Right lobe of liver (tissue), 4 donors: ENCODE results near the gene RFX8.

ENCODE experiments used
- CTCF ChIP-seq, 4 donors: fragments of 200-600 bp in 3 of 4; fragments of 450-650 bp in 1 of 4; IDR thresholded peaks; one replicate each; pipeline versions ENCODE4 v1.5.1 to v1.8.0; 2016 to 2022; ENCODE audit warnings: antibody characterized with exemption in 4 of 4, mild to moderate bottlenecking in 2 of 4
- POLR2A ChIP-seq: fragments of 450-650 bp; IDR thresholded peaks from one replicate; pipeline ENCODE4 v1.6.1; 2017; ENCODE audit warnings: antibody characterized with exemption, mild to moderate bottlenecking
- donor health status: DM: no; HTN: no; CAD: no.
- donor health status: DM: no; HTN: no; CAD: no.
- donor health status: DM: no; HTN: yes; CAD: no.

GRCh38 chr2:101374821-101375561 lies 99.9 kb downstream of the RFX8 start:
- no peak for TF ChIP-seq CTCF (IDR thresholded peaks at IDR 0.05)
- TF ChIP-seq POLR2A = no peak
